Urinary bladder (tissue), 4 donors: ENCODE results near the gene SLC6A6. TPM values are rescaled to one million over a fixed set of nuclear protein-coding genes. Genes with fewer than 3 reads are reported as not detected.

Experiments used
- DNase-seq: peaks from one replicate; pipeline ENCODE4 v3.0.0-alpha.2; 2015; ENCODE audit errors: extremely low spot score
- H3K27ac ChIP-seq: one replicate; pipeline ENCODE4 v1.5.1; 2013; ENCODE audit warnings: low read depth, mild to moderate bottlenecking, moderate library complexity
- H3K36me3 ChIP-seq: one replicate; pipeline ENCODE4 v1.6.1; 2013; ENCODE audit warnings: mild to moderate bottlenecking, moderate library complexity; ENCODE audit not compliant: insufficient read depth
- H3K4me1 ChIP-seq: one replicate; pipeline ENCODE4 v1.6.1; 2013; ENCODE audit warnings: mild to moderate bottlenecking, moderate library complexity; ENCODE audit not compliant: insufficient read depth
- H3K4me3 ChIP-seq: one replicate; pipeline ENCODE4 v1.5.1; 2013; ENCODE audit warnings: low read depth, low read length
- WGBS: extraction: QIAGEN DNeasy Blood & Tissue Kit; methylation state at CpG from one replicate; pipeline ENCODE4 v1.1.7; 2013; 5-methylcytosine and 5-hydroxymethylcytosine counted together
- polyA plus RNA-seq: library from polyadenylated mRNA; stranded (reverse); fragments of 200-250 nt; gene quantifications from one replicate; pipeline ENCODE4 v1.2.3, GENCODE V29; 2013
- total RNA-seq: library from RNA; depleted of rRNA; stranded (reverse); fragments of >200 nt; gene quantifications from one replicate; pipeline ENCODE4 v1.2.3, GENCODE V29; 2014
- donor health status: healthy with polysubstance abuse.
- donor health status: healthy.

Gene SLC6A6
- total and polyA plus RNA-seq, 2 donors = 8.0 to 9.2 TPM

DNA sequence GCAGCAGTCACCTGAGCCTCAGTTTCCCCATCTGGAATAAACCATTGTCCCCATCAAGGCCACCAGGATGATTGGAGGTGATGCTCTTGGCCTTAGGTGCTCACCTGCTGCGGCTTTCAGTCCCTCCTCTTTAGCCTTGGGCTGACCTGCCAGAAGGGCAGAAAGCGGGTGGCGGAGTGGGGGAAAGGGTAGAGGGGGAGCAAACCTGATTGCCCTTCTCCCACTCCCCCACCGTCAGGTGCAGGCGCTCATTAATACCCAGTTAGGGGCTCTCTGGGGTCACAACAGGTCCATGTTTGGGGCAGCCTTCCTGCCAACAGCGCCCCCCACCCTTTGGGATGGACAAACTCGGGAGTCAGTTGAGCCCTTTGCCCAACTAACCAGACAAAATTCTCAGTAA is 87.2 kb downstream of the SLC6A6 start:
- no peak for DNase-seq
- H3K4me1 ChIP-seq = no peaks in the 10 kb centered on the region
- whole genome bisulfite sequencing = 89% methylated on average over 7 of the region's 7 CpGs
- H3K4me3 ChIP-seq = no peak overlapping the region
- peaks cover 2% of the 10 kb centered on the region for H3K36me3 ChIP-seq
- no peak overlapping the region for H3K27ac ChIP-seq

DNA sequence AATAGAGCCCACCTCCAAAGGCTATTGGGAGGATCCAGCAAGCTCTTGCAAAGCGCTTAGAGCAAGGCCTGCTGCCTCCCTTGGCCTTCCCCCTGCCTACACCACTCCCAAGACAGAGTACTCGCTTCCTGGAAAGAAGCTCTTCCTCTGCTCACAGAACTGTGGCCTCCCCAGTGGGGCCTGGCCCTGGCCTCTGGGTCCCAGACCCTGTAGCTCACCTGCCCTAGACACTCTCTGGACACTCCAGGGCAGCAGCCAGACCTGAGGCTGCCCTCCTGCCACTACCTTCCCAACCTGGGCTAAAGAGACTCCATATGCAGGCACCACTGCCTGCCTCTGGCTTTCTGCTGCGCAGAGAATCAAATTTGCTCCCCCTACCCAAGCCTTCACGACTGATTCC is 87.8 kb downstream of the SLC6A6 start:
- no peaks in the 10 kb centered on the region for H3K4me1 ChIP-seq
- no peak overlapping the region for H3K4me3 ChIP-seq
- H3K27ac ChIP-seq = no peak overlapping the region
- 86% methylated on average over 4 of the region's 4 CpGs for WGBS
- DNase-seq = no peak
- peaks cover 2% of the 10 kb centered on the region for H3K36me3 ChIP-seq

- H3K4me1 ChIP-seq = no peaks in the 10 kb centered on the region
- H3K27ac ChIP-seq = no peak overlapping the region
- 98% methylated on average over 2 of the region's 2 CpGs for WGBS
- no peak overlapping the region for H3K4me3 ChIP-seq
- no peak for DNase-seq
- H3K36me3 ChIP-seq = peaks cover 2% of the 10 kb centered on the region
Observed at GRCh38 chr3:14490831-14491230, 88.4 kb downstream of the SLC6A6 start.

GRCh38 chr3:14491396-14492190 is 89.2 kb downstream of the SLC6A6 start:
- no peaks in the 10 kb centered on the region for H3K4me1 ChIP-seq
- no peaks in the 10 kb centered on the region for H3K36me3 ChIP-seq
- no peak overlapping the region for H3K27ac ChIP-seq
- no peak overlapping the region for H3K4me3 ChIP-seq
- no peak for DNase-seq
- WGBS = 89% methylated on average over 17 of the region's 17 CpGs

DNA sequence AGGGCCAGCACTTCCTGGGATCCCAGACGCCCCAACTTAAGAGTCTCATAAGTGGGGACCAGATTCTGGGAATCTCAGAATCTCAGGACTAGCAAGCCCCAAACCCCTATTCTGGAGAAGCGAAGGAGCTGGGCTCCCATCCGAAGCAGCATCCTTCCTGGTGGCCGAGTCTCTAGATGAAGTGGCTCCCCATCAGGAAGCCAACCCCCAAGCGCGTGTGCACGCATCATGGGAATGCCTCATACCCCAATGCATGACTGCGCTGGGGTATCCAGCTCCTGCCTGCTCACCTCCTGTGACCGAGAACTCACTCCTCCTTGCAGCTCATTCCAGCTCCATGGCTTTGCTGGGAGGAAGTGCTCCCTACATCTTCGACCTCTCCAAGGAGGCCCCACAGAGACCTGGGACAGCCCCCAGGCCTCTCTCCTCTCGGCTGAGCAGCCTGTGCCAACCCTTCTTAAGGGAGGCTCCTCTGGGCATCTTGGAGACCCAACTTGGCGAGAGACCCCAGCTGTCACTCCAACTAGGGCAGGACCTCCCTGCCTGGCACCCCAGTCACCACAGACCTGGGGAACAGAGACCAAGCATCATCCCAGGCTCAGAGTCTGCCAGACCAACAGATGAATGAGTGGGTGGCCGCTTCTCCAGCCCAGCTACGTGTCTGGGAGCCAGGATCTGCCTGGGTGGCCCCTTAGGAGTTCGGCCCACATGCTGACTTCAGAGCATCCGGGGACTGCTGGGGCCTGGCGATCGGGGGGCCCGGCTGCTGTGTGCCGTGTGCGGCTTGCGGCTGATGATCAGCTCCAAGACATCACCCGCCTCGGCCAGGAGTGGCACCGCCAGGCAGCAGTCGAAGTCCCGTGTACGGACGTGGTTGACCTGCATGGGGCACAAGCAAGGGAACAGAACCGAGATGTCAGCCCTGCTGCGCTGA is 90.8 kb downstream of the SLC6A6 start:
- no peak overlapping the region for H3K27ac ChIP-seq
- no peak overlapping the region for H3K4me3 ChIP-seq
- H3K36me3 ChIP-seq = no peaks in the 10 kb centered on the region
- H3K4me1 ChIP-seq = no peaks in the 10 kb centered on the region
- DNase-seq = no peak
- 90% methylated on average over 31 of the region's 31 CpGs for WGBS

GRCh38 chr3:14494279-14494972 is 92.0 kb downstream of the SLC6A6 start:
- H3K4me1 ChIP-seq = no peaks in the 10 kb centered on the region
- H3K36me3 ChIP-seq = no peaks in the 10 kb centered on the region
- H3K4me3 ChIP-seq = no peak overlapping the region
- H3K27ac ChIP-seq = no peak overlapping the region
- WGBS = 91% methylated on average over 17 of the region's 17 CpGs
- no peak for DNase-seq

DNA sequence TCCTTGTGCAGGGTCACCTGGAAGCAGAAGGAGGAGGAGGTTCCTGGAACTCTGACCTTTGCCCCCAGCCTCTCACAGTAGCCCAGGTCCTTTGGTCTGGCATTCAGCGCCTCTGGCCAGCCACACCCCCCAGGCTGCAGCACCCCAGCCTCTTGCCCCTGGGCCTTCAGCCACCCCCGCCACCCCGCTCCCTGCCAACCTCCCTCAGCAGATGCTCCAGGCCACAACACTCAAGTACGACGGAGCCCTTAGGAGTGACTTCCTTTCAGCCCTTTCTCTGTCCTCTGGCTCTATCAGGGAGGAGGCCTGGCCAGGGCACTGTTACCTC is 92.5 kb downstream of the SLC6A6 start:
- WGBS = 87% methylated on average over 5 of the region's 5 CpGs
- DNase-seq = no peak

GRCh38 chr3:14496351-14496750 is 93.9 kb downstream of the SLC6A6 start:
- DNase-seq = no peak
- no peak overlapping the region for H3K4me3 ChIP-seq
- H3K36me3 ChIP-seq = no peaks in the 10 kb centered on the region
- WGBS = 95% methylated on average over 9 of the region's 9 CpGs
- no peaks in the 10 kb centered on the region for H3K4me1 ChIP-seq
- no peak overlapping the region for H3K27ac ChIP-seq

More for the DNA sequence above, 92.5 kb downstream of the SLC6A6 start:
- H3K4me1 ChIP-seq = no peaks in the 10 kb centered on the region
- no peak overlapping the region for H3K27ac ChIP-seq
- no peak overlapping the region for H3K4me3 ChIP-seq
- no peaks in the 10 kb centered on the region for H3K36me3 ChIP-seq

GRCh38 chr3:14497321-14497720 is 94.9 kb downstream of the SLC6A6 start:
- Histone ChIP-seq H3K36me3 (no peaks in the 10 kb centered on the region), H3K4me3 (no peak overlapping the region), H3K4me1 (no peaks in the 10 kb centered on the region), H3K27ac (no peak overlapping the region)
- DNase-seq = no peak
- WGBS = 65% methylated on average over 10 of the region's 10 CpGs

- H3K27ac ChIP-seq = no peak overlapping the region
- H3K36me3 ChIP-seq = no peaks in the 10 kb centered on the region
- DNase-seq = no peak
- no peak overlapping the region for H3K4me3 ChIP-seq
- no peaks in the 10 kb centered on the region for H3K4me1 ChIP-seq
Observed at GRCh38 chr3:14502472-14502871, 100.1 kb downstream of the SLC6A6 start.

DNA sequence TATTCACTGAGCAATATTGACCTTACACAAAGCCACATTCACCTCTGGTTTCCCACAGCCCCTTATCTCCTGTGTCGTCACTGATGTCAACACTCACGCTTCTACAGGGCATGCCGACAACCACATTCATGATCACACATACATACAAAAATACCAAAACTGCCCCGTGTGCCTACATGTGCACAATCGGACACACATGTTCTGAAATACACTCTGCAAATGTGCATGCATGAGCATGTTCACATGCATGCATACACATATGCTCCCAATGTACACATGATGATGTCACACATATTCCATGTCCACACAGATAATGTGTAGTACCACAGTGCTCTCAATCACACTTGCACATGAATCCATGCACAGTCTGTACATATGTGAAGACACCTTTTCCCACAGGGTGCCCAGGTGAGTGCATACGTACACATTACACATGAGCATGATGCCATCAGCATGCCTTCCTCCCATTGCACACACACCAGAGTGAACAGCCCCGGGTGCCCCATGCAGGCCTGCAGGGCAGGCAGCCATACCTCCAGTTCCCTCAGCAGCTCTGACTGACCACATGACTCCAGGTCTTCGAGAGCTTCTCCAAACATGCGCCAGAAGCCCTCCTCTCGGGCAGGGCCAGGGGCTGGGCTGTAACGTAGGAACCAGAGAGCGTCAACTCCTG is 100.8 kb downstream of the SLC6A6 start:
- WGBS = 94% methylated on average over 12 of the region's 12 CpGs
- DNase-seq = no peak
- Histone ChIP-seq H3K4me1 (no peaks in the 10 kb centered on the region), H3K4me3 (no peak overlapping the region), H3K27ac (no peak overlapping the region), H3K36me3 (no peaks in the 10 kb centered on the region)

DNA sequence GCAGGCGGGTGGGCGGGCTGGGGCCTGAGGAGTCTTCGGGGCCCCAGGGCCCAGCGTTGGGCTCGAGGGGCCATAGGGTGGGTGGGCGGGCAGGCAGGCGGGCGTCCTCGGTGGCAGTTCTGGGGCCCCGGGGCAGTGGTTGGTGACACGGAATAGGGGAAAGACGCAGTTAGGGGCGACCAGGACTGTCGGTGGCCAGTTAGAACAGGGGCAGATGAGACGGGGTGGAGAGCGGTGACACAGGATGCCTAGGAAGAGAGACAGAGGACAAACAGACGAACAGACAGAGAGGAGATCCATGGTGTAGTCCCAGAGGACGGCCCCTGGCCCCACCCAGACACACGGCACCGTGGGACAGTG is 101.3 kb downstream of the SLC6A6 start:
- Histone ChIP-seq H3K4me3 (no peak overlapping the region), H3K4me1 (no peaks in the 10 kb centered on the region), H3K27ac (no peak overlapping the region), H3K36me3 (no peaks in the 10 kb centered on the region)
- 92% methylated on average over 20 of the region's 20 CpGs for WGBS
- DNase-seq = no peak

DNA sequence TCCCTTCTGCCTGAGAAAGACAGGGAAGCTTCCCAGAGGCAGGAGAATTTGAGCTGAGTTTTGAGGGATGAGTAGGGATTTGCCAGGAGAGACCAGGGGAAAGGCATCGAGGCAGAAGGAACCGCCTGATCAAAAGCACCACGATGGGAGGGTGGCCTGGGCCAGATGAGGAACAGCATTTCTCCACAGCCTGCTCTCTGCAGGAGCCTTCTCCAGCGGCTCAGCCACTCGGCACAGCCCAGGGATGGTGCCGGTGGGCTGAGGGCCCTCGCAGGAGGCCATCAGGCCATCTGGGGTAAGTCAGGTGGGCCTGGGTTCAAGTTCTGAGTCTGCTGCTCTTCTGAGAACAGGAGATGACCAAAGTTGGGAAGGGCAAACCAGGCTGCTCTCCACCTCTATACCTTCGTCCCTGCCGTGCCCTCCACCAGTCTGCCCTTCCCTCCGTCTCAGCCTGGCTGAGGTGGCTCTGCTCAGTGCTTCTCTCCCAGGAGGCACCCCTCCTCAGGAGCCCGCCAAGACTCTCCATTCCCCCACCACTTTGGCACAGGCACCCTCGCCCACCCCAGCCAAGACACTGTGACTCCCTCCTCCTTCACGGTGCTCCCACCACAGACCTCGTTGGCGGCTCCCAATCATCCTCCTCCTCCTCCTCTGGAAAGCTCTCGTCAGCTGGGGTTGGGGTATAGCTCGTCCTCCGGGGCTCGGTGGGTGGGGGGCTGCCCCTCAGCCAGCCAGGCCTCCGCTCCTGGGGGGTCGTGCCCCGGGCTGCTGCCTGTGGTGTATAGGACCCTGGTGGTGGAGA is 102.8 kb downstream of the SLC6A6 start:
- Histone ChIP-seq H3K4me3 (no peak overlapping the region), H3K4me1 (no peaks in the 10 kb centered on the region), H3K27ac (no peak overlapping the region), H3K36me3 (no peaks in the 10 kb centered on the region)
- 87% methylated on average over 22 of the region's 22 CpGs for WGBS
- no peak for DNase-seq
